ENCODE data around the gene PGAM5. TPM values are rescaled to one million over a fixed set of nuclear protein-coding genes. Genes with fewer than 3 reads are reported as not detected.

PGAM5 gene
- total RNA-seq, 1 experiment from 2014 or later: 112 TPM

GRCh38 chr12:132708150-132708549 lies 2.5 kb upstream of the PGAM5 start:
- no peak overlapping the region for H3K4ac ChIP-seq (ENCODE audit: low read depth, low read length)
- no peak overlapping the region for H2BK20ac ChIP-seq (ENCODE audit: low read depth, low read length, poor library complexity, severe bottlenecking)
- H3K9me3 ChIP-seq (ENCODE audit: control insufficient read depth, low read depth, low read length): peaks cover 4% of the 10 kb centered on the region
- H2BK120ac ChIP-seq (ENCODE audit: low read depth, low read length, poor library complexity, severe bottlenecking): no peak overlapping the region
- H3K56ac ChIP-seq (ENCODE audit: insufficient read length, low read depth, low read length): no peak overlapping the region
- H3K23ac ChIP-seq (ENCODE audit: insufficient read length, low read depth, low read length): no peak overlapping the region
- no peak overlapping the region for H2BK15ac ChIP-seq (ENCODE audit: low read depth, low read length)
- H2BK5ac ChIP-seq (ENCODE audit: insufficient read length, low read length): no peak overlapping the region
- peaks cover 1% of the 10 kb centered on the region for H3K79me1 ChIP-seq (ENCODE audit: insufficient read depth, low read depth, low read length, poor library complexity, severe bottlenecking)
- H3K4me3 Mint-ChIP-seq: no peak overlapping the region; a peak in 1 of 5 replicates
- no peak for DNase-seq
- no peak overlapping the region for H4K91ac ChIP-seq (ENCODE audit: insufficient read length, low read depth, low read length)
- no peak overlapping the region for H2AK5ac ChIP-seq (ENCODE audit: insufficient read length, low read length)
- H3K27me3 Mint-ChIP-seq (ENCODE audit: low read depth): no peaks in the 10 kb centered on the region
- H3K4me1 Mint-ChIP-seq: peaks cover 9 to 20% of the 10 kb centered on the region in 2 experiments
- H3K9ac ChIP-seq (ENCODE audit: extremely low read depth, insufficient read length, low read length): no peak overlapping the region
- peaks cover 0 to 12% of the 10 kb centered on the region in 2 experiments; a peak in 2 of 5 replicates for H3K9me3 Mint-ChIP-seq
- TF ChIP-seq CTCF (conservative IDR thresholded peaks at IDR 0.05): no peak
- H2BK12ac ChIP-seq (ENCODE audit: insufficient read length, low read depth, low read length): no peak overlapping the region
- no peak overlapping the region for H3K14ac ChIP-seq (ENCODE audit: insufficient read depth, low read length)
- no peaks in the 10 kb centered on the region for H3K4me1 ChIP-seq (ENCODE audit: insufficient read depth, low read length)
- WGBS (ENCODE audit: extremely low coverage, insufficient read length, low lambda C conversion rate): no CpG with 5 or more reads among the region's 2 CpGs
- H3K27me3 ChIP-seq (ENCODE audit: insufficient read depth, low read length): peaks cover 3% of the 10 kb centered on the region; the same call in 1 of the 2 replicates
- H3K79me2 ChIP-seq (ENCODE audit: insufficient read depth, low read length): peaks cover 10% of the 10 kb centered on the region; the same call in 1 of the 2 replicates
- H3T11ph ChIP-seq (ENCODE audit: low read length): no peak overlapping the region
- no peak overlapping the region for H3K27ac ChIP-seq (ENCODE audit: insufficient read length, low read depth, low read length)
- H3K27ac Mint-ChIP-seq: peak overlapping the region in 2 of 3 experiments; percentile 65 to 76; a peak in 3 of 7 replicates
- no peak overlapping the region for H4K8ac ChIP-seq (replicated peaks; ENCODE audit: insufficient read length, low read depth, low read length)
- H4K5ac ChIP-seq (ENCODE audit: insufficient read length, low read depth, low read length): no peak overlapping the region
- no peak overlapping the region for H3K18ac ChIP-seq (ENCODE audit: insufficient read length, low read depth, low read length)
- peaks cover 10% of the 10 kb centered on the region for H3K23me2 ChIP-seq (ENCODE audit: insufficient read length, low read depth, low read length, poor library complexity, severe bottlenecking)
- no peak overlapping the region for H2AFZ ChIP-seq (ENCODE audit: low read length)
- H3K36me3 Mint-ChIP-seq (ENCODE audit: insufficient read depth in 1 of 3, low read depth in 3 of 3): peaks cover 1 to 34% (median 26%) of the 10 kb centered on the region in 3 experiments; a peak in 5 of 7 replicates
- H4K20me1 ChIP-seq (ENCODE audit: control insufficient read depth, insufficient read depth, insufficient read length): no peaks in the 10 kb centered on the region
- H3K4me2 ChIP-seq (ENCODE audit: insufficient read depth, insufficient read length, low read length): no peak overlapping the region

Data from H9 (cell line).